Right lobe of liver (tissue), 4 donors: ENCODE measurements around the gene LLCFC1.

Source experiments
- CTCF ChIP-seq, 4 donors: fragments of 200-600 bp in 3 of 4; fragments of 450-650 bp in 1 of 4; IDR thresholded peaks; one replicate each; pipeline versions ENCODE4 v1.5.1 to v1.8.0; 2016 to 2022; ENCODE audit warnings: antibody characterized with exemption in 4 of 4, mild to moderate bottlenecking in 2 of 4
- POLR2A ChIP-seq: fragments of 450-650 bp; IDR thresholded peaks from one replicate; pipeline ENCODE4 v1.6.1; 2017; ENCODE audit warnings: antibody characterized with exemption, mild to moderate bottlenecking
- donor health status: DM: no; HTN: no; CAD: no.
- donor health status: DM: no; HTN: no; CAD: no.
- donor health status: DM: no; HTN: yes; CAD: no.

GRCh38 chr7:142896741-142897379 is 42.4 kb upstream of the LLCFC1 start:
- TF ChIP-seq POLR2A (no peak), CTCF (IDR thresholded peaks at IDR 0.05) (no peak)
